ENCODE measurements around the gene CEND1.

The CEND1 gene

DNA sequence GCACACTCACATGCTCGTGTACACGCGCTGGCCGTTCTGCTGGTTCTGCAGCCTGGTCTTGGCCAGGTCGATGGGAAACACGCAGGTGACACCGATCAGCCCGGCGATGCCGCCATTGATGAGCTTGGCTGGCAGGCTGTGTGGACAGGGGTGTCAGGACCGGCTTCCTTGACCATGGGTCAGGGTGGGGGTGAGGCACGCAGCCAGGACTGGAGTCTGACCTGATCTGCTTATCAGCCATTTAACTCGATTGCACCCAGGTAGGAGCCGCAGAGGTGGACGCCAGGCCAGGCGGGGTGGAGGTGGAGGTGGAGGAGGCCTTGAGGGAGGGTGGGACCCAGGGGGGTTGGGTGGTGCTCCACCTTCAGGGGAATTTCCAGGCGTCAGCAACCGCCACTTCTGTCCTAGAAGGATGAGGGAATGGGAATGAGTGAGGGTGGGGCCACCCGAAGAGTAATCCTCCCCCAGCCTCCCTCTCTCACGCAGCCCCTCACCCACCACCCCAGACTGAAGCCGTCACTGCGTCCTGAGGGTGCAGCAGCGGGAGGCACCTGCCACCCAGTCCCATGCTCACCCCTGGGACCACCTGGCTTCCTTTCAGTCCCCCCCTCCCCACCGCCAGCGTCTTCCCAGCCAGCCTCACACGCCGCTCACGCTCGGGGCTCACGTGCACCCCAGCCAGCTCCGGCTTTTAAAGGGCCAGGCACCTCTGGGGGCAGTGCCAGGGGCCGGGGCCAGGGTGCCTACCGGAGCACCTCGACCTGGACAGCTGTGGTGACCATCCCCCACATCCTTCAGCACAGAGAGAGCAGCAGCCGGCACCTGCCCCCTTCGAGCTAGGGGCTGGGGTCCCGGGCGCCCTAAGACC is 5.1 kb upstream of the CEND1 start:
- Histone ChIP-seq H3K9me3 (ENCODE audit: insufficient read depth, low read length, severe bottlenecking) (no peaks in the 10 kb centered on the region), H3K79me2 (ENCODE audit: insufficient read depth, low read length) (peaks cover 20% of the 10 kb centered on the region), H3K4me2 (ENCODE audit: insufficient read depth, low read length) (peak overlapping the region; percentile 97), H3K27ac (ENCODE audit: low read length) (no peak overlapping the region), H3K9ac (ENCODE audit: low read depth, low read length) (peak overlapping the region; percentile 86), H3K36me3 (ENCODE audit: insufficient read depth, low read length) (peaks cover 41% of the 10 kb centered on the region), H3K4me1 (ENCODE audit: insufficient read depth, low read length) (peaks cover 37% of the 10 kb centered on the region), H3K27me3 (ENCODE audit: insufficient read depth, low read length, poor library complexity) (no peaks in the 10 kb centered on the region), H4K20me1 (ENCODE audit: insufficient read depth, low read length) (peaks cover 48% of the 10 kb centered on the region), H3K4me3 (ENCODE audit: low read depth in 1 of 2, low read length in 2 of 2) (peak overlapping the region in 1 of 2 experiments; percentile 98; a peak in 3 of 4 replicates), H2AFZ (ENCODE audit: low read depth, low read length) (no peak overlapping the region)
- no peak for ATAC-seq (ENCODE audit: insufficient read depth, low read depth)
- DNase-seq: peak; percentile 38
- no peak for TF ChIP-seq EZH2 (IDR thresholded peaks at IDR 0.05; ENCODE audit: borderline replicate concordance, low read depth, low read length, severe bottlenecking)
- TF ChIP-seq, protein P1, sequence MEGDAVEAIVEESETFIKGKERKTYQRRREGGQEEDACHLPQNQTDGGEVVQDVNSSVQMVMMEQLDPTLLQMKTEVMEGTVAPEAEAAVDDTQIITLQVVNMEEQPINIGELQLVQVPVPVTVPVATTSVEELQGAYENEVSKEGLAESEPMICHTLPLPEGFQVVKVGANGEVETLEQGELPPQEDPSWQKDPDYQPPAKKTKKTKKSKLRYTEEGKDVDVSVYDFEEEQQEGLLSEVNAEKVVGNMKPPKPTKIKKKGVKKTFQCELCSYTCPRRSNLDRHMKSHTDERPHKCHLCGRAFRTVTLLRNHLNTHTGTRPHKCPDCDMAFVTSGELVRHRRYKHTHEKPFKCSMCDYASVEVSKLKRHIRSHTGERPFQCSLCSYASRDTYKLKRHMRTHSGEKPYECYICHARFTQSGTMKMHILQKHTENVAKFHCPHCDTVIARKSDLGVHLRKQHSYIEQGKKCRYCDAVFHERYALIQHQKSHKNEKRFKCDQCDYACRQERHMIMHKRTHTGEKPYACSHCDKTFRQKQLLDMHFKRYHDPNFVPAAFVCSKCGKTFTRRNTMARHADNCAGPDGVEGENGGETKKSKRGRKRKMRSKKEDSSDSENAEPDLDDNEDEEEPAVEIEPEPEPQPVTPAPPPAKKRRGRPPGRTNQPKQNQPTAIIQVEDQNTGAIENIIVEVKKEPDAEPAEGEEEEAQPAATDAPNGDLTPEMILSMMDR (IDR thresholded peaks at IDR 0.05; ENCODE audit: borderline replicate concordance, extremely low read depth, low read length, poor library complexity, severe bottlenecking): no peak

DNA sequence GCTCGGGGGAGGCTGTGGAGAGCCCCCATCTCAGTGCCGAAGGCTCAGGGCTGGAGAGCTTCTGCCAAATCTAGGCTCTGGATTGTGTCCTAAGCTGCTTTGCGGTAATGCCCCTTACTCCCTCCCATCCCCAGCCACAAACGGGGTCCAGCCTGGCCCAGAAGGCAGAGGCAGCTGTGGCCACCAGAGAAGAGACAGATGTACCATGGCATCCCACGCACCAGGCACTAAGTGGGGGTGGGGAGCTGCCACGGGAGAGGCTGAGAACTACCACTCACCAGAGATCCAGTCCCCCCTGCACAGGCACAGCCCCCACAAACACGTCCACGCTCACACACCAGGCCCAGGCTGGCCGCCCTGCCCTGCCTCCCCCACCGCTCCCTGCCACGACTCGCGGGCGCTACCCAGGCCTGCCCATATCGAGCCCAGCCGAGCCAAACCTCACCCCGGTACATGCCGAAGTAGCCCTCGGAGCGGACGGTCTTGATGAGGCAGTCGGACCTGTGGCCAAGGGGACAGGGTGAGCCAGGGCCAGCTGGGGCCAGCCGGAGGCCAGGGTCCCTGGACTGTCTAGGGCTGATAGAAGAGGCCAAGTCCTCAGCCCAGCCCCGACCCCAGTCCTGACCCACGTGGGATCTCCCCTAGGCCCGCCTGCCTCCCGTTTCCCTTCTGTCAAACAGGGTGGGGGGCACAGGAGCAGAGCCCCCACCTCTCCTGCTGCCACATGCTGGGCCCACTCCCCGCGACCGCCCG is 4.3 kb upstream of the CEND1 start:
- H3K27ac ChIP-seq (ENCODE audit: low read length): no peak overlapping the region
- peaks cover 43% of the 10 kb centered on the region for H4K20me1 ChIP-seq (ENCODE audit: insufficient read depth, low read length)
- peaks cover 37% of the 10 kb centered on the region for H3K4me1 ChIP-seq (ENCODE audit: insufficient read depth, low read length)
- no peak overlapping the region for H2AFZ ChIP-seq (ENCODE audit: low read depth, low read length)
- TF ChIP-seq, protein P1 (IDR thresholded peaks at IDR 0.05; ENCODE audit: borderline replicate concordance, extremely low read depth, low read length, poor library complexity, severe bottlenecking): no peak
- no peak for TF ChIP-seq EZH2 (IDR thresholded peaks at IDR 0.05; ENCODE audit: borderline replicate concordance, low read depth, low read length, severe bottlenecking)
- no peak overlapping the region for H3K4me3 ChIP-seq (ENCODE audit: low read depth in 1 of 2, low read length in 2 of 2)
- no peak overlapping the region for H3K9ac ChIP-seq (ENCODE audit: low read depth, low read length)
- ATAC-seq (ENCODE audit: insufficient read depth, low read depth): no peak
- H3K36me3 ChIP-seq (ENCODE audit: insufficient read depth, low read length): peaks cover 33% of the 10 kb centered on the region
- no peaks in the 10 kb centered on the region for H3K9me3 ChIP-seq (ENCODE audit: insufficient read depth, low read length, severe bottlenecking)
- peaks cover 20% of the 10 kb centered on the region for H3K79me2 ChIP-seq (ENCODE audit: insufficient read depth, low read length)
- no peaks in the 10 kb centered on the region for H3K27me3 ChIP-seq (ENCODE audit: insufficient read depth, low read length, poor library complexity)
- H3K4me2 ChIP-seq (ENCODE audit: insufficient read depth, low read length): 0 out of 2 replicates have a peak overlapping the region, but pooled peaks have one; percentile 14
- DNase-seq: no peak

DNA sequence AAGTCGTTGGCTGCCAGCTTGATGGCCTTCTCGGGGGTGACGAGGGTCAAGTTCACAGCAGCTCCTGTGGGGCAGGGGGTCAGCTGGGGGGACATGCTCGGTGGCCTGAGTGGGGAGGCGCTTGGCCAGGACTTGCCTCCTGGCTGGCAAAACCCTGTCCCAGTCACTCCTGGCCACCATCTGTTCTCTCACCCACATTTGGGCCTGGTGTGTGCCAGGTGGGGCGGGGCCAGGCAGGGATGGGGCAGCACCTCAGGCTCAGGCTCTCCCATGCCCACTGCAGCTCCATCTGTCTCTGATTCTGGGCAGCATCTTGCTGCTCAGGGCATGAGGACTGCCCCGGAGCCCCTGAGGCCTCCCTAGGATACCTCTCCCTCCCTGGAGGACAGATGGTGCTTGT is 3.7 kb upstream of the CEND1 start:
- no peak overlapping the region for H2AFZ ChIP-seq (ENCODE audit: low read depth, low read length)
- H3K27ac ChIP-seq (ENCODE audit: low read length): no peak overlapping the region
- DNase-seq (no peak), ATAC-seq (ENCODE audit: insufficient read depth, low read depth) (no peak)
- H4K20me1 ChIP-seq (ENCODE audit: insufficient read depth, low read length): peaks cover 43% of the 10 kb centered on the region
- no peaks in the 10 kb centered on the region for H3K9me3 ChIP-seq (ENCODE audit: insufficient read depth, low read length, severe bottlenecking)
- H3K27me3 ChIP-seq (ENCODE audit: insufficient read depth, low read length, poor library complexity): no peaks in the 10 kb centered on the region
- H3K4me2 ChIP-seq (ENCODE audit: insufficient read depth, low read length): no peak overlapping the region
- peaks cover 20% of the 10 kb centered on the region for H3K79me2 ChIP-seq (ENCODE audit: insufficient read depth, low read length)
- no peak overlapping the region for H3K9ac ChIP-seq (ENCODE audit: low read depth, low read length)
- H3K4me3 ChIP-seq (ENCODE audit: low read depth in 1 of 2, low read length in 2 of 2): no peak overlapping the region
- H3K4me1 ChIP-seq (ENCODE audit: insufficient read depth, low read length): peaks cover 36% of the 10 kb centered on the region
- H3K36me3 ChIP-seq (ENCODE audit: insufficient read depth, low read length): peaks cover 29% of the 10 kb centered on the region
- TF ChIP-seq, protein P1 (IDR thresholded peaks at IDR 0.05; ENCODE audit: borderline replicate concordance, extremely low read depth, low read length, poor library complexity, severe bottlenecking): no peak
- TF ChIP-seq EZH2 (IDR thresholded peaks at IDR 0.05; ENCODE audit: borderline replicate concordance, low read depth, low read length, severe bottlenecking): no peak

Measured in DND-41 (cell line).